IMR-90 (cell line): ENCODE data around the gene CD248. TPM values are rescaled to one million over a fixed set of nuclear protein-coding genes. Genes with fewer than 3 reads are reported as not detected.

ENCODE experiments used
- ATAC-seq: fragments of 200-7000 bp; cut with Tn5 transposase; 2 replicates; pipeline ENCODE4 v1.9.1; 2020; ENCODE audit warnings: low read depth, mild to moderate bottlenecking, moderate library complexity
- BruUV-seq: library from RNA; stranded (reverse); fragments of 400-500 nt; replicated peaks from 2 replicates; lab custom pipeline; 2021; lab: Mats Ljungman, UMichigan
- CTCF ChIA-PET: fragments of 300-600 bp; formaldehyde crosslinking; extraction: SDS; loops from one replicate; lab custom pipeline; 2021; ENCODE audit warnings: antibody characterized with exemption; lab: Yijun Ruan, JAX
- POLR2A ChIA-PET: fragments of 300-600 bp; sonication (Branson Sonifier 250); formaldehyde crosslinking; loops from one replicate; lab custom pipeline; 2022; ENCODE audit warnings: antibody characterized with exemption; ENCODE audit not compliant: unreplicated experiment; lab: Charles Lee
- DNase-seq: peaks from one replicate; pipeline ENCODE4 v3.0.0; 2013
- H2AFZ ChIP-seq: replicated peaks from 2 replicates; pipeline ENCODE3; 2013; ENCODE audit warnings: low read length, mild to moderate bottlenecking; ENCODE audit not compliant: poor library complexity
- H2AK5ac ChIP-seq: 2 replicates; pipeline ENCODE4 v1.6.1; 2013; ENCODE audit warnings: low read depth, low read length, inconsistent platforms
- H2AK9ac ChIP-seq: replicated peaks from 2 replicates; pipeline ENCODE3; 2013; ENCODE audit warnings: mild to moderate bottlenecking, low read depth, low read length, moderate library complexity; ENCODE audit not compliant: poor library complexity
- H2BK120ac ChIP-seq: 2 replicates; pipeline ENCODE4 v1.6.1; 2013; ENCODE audit warnings: low read depth, low read length, inconsistent platforms
- H2BK15ac ChIP-seq: 3 replicates; pipeline ENCODE4 v1.6.1; 2013; ENCODE audit warnings: low read depth, low read length, inconsistent platforms
- H2BK20ac ChIP-seq: 2 replicates; pipeline ENCODE4 v1.6.1; 2013; ENCODE audit warnings: low read depth, mild to moderate bottlenecking, inconsistent platforms, low read length, moderate library complexity
- H2BK5ac ChIP-seq: 2 replicates; pipeline ENCODE4 v1.6.1; 2013; ENCODE audit warnings: mild to moderate bottlenecking, low read depth, low read length, inconsistent platforms; ENCODE audit not compliant: poor library complexity, severe bottlenecking
- H3K14ac ChIP-seq: replicated peaks from 2 replicates; pipeline ENCODE4 v1.6.1; 2013; ENCODE audit warnings: low read depth, low read length, inconsistent platforms
- H3K18ac ChIP-seq: 2 replicates; pipeline ENCODE4 v1.6.1; 2013; ENCODE audit warnings: low read depth, low read length, control low read depth
- H3K23ac ChIP-seq: 2 replicates; pipeline ENCODE4 v1.6.1; 2013; ENCODE audit warnings: low read depth, low read length, inconsistent platforms
- H3K27ac ChIP-seq: 2 replicates; pipeline ENCODE4 v1.5.1; 2013; ENCODE audit warnings: mild to moderate bottlenecking, control low read depth, low read length; ENCODE audit not compliant: insufficient read depth
- H3K27me3 ChIP-seq: 2 replicates; pipeline ENCODE4 v1.6.1; 2013; ENCODE audit warnings: low read length; ENCODE audit not compliant: control insufficient read depth, insufficient read depth
- H3K36me3 ChIP-seq: 2 replicates; pipeline ENCODE4 v1.6.1; 2013; ENCODE audit warnings: low read length, mixed read lengths; ENCODE audit not compliant: control insufficient read depth, insufficient read depth
- H3K4ac ChIP-seq: 2 replicates; pipeline ENCODE4 v1.6.1; 2013; ENCODE audit warnings: low read depth, low read length, inconsistent platforms
- H3K4me1 ChIP-seq: 2 replicates; pipeline ENCODE4 v1.6.1; 2013; ENCODE audit warnings: low read length, mixed read lengths; ENCODE audit not compliant: control insufficient read depth, insufficient read depth
- H3K4me2 ChIP-seq: 2 replicates; pipeline ENCODE4 v1.6.1; 2013; ENCODE audit warnings: low read depth, mild to moderate bottlenecking, control low read depth, low read length, moderate library complexity
- H3K4me3 ChIP-seq: 2 replicates; pipeline ENCODE4 v1.5.1; 2013; ENCODE audit warnings: low read depth, mild to moderate bottlenecking, control low read depth, low read length, moderate library complexity; ENCODE audit not compliant: insufficient read depth
- H3K56ac ChIP-seq: 2 replicates; pipeline ENCODE4 v1.6.1; 2013; ENCODE audit warnings: low read length, inconsistent platforms; ENCODE audit not compliant: insufficient read depth; ENCODE audit errors: extremely low read depth
- H3K79me1 ChIP-seq, 2 experiments: 2 replicates each; pipeline ENCODE4 v1.6.1; 2013; ENCODE audit warnings: low read length in 2 of 2, inconsistent platforms in 1 of 2, low read depth in 1 of 2
- H3K9ac ChIP-seq: 2 replicates; pipeline ENCODE4 v1.6.1; 2013; ENCODE audit warnings: low read depth, low read length, control low read depth
- H3K9me1 ChIP-seq: 2 replicates; pipeline ENCODE4 v1.6.1; 2013; ENCODE audit warnings: low read length, inconsistent platforms; ENCODE audit not compliant: insufficient read depth
- H3K9me3 ChIP-seq: 2 replicates; pipeline ENCODE4 v1.6.1; 2013; ENCODE audit warnings: low read length; ENCODE audit not compliant: control insufficient read depth, insufficient read depth
- H4K20me1 ChIP-seq: 2 replicates; pipeline ENCODE4 v1.6.1; 2013; ENCODE audit warnings: low read length, inconsistent platforms; ENCODE audit not compliant: insufficient read depth
- H4K5ac ChIP-seq: 2 replicates; pipeline ENCODE4 v1.6.1; 2013; ENCODE audit warnings: mild to moderate bottlenecking, low read depth, low read length, control low read depth
- H4K8ac ChIP-seq, 2 experiments: 2 replicates each; pipeline ENCODE4 v1.6.1; 2013; ENCODE audit warnings: low read depth in 2 of 2, low read length in 2 of 2, control low read depth in 1 of 2, inconsistent platforms in 1 of 2
- H4K91ac ChIP-seq: 2 replicates; pipeline ENCODE4 v1.6.1; 2013; ENCODE audit warnings: low read depth, low read length, inconsistent platforms; ENCODE audit not compliant: insufficient read depth
- BHLHE40 ChIP-seq: fragments of 150-350 bp; IDR thresholded peaks from 2 replicates; pipeline ENCODE4 v1.6.1; 2016; ENCODE audit warnings: mild to moderate bottlenecking, low read depth, low read length
- CEBPB ChIP-seq: IDR thresholded peaks from 2 replicates; pipeline ENCODE4 v1.6.1; 2012; ENCODE audit warnings: low read depth, low read length, improper control_type of control experiment
- CHD1 ChIP-seq: IDR thresholded peaks from 2 replicates; pipeline ENCODE4 v1.6.1; 2012; ENCODE audit warnings: low read depth, low read length, improper control_type of control experiment
- MAFK ChIP-seq: IDR thresholded peaks from 2 replicates; pipeline ENCODE4 v1.6.1; 2012; ENCODE audit warnings: low read depth, low read length, improper control_type of control experiment
- MXI1 ChIP-seq: IDR thresholded peaks from 2 replicates; pipeline ENCODE4 v1.6.1; 2012; ENCODE audit warnings: low read depth, mild to moderate bottlenecking, low read length, moderate library complexity, borderline replicate concordance
- NFE2L2 ChIP-seq: fragments of 150-350 bp; IDR thresholded peaks from 2 replicates; pipeline ENCODE4 v1.6.1; 2016; ENCODE audit warnings: low read depth, mild to moderate bottlenecking, low read length
- POLR2A ChIP-seq: IDR thresholded peaks from 2 replicates; pipeline ENCODE4 v1.6.1; 2012; ENCODE audit warnings: mild to moderate bottlenecking, low read depth, low read length
- RAD21 ChIP-seq: IDR thresholded peaks from 2 replicates; pipeline ENCODE4 v1.6.1; 2012; ENCODE audit warnings: low read length, improper control_type of control experiment
- RFX5 ChIP-seq: IDR thresholded peaks from 2 replicates; pipeline ENCODE4 v1.8.0; 2012; ENCODE audit warnings: low read depth, mild to moderate bottlenecking, low read length, moderate library complexity
- SMC3 ChIP-seq: fragments of 150-350 bp; IDR thresholded peaks from 2 replicates; pipeline ENCODE4 v1.6.1; 2016; ENCODE audit warnings: low read depth, mild to moderate bottlenecking, antibody characterized with exemption, low read length, moderate library complexity
- WGBS, 2 experiments: methylation state at CpG; one replicate each; pipeline versions ENCODE4 v1.1.5 to v1.1.7; 2013; ENCODE audit warnings: missing lambda C conversion rate in 2 of 2; ENCODE audit not compliant: insufficient read length in 1 of 2; ENCODE audit errors: extremely low coverage in 2 of 2; 5-methylcytosine and 5-hydroxymethylcytosine counted together
- dilution Hi-C: fragments of 300-500 bp; cut with HindIII; formaldehyde crosslinking; loops from one replicate; pipeline ENCODE4 v1.14.3; 2018; ENCODE audit warnings: low sequenced_read_pairs; ENCODE audit not compliant: unreplicated experiment
- in situ Hi-C: fragments of 300-500 bp; cut with MboI; formaldehyde crosslinking; loops from 3 replicates; pipeline ENCODE4 v1.14.3; 2019; ENCODE audit warnings: low sequenced_read_pairs, inconsistent platforms, mixed read lengths
- intact Hi-C: fragments of 100-400 bp; cut with micrococcal nuclease; formaldehyde crosslinking; loops from 2 replicates; pipeline ENCODE4 v1.10.0; 2022
- polyA plus RNA-seq, 3 experiments: library from polyadenylated mRNA; depleted of rRNA; stranded (reverse); fragments of >200 nt; gene quantifications; 2 replicates each; pipeline ENCODE4 v1.2.3, GENCODE V29; 2012; ENCODE audit warnings: low replicate concordance in 1 of 3
- total RNA-seq: library from RNA; depleted of rRNA; stranded (reverse); fragments of >200 nt; gene quantifications from 2 replicates; pipeline ENCODE4 v1.2.3, GENCODE V29; 2012
- TF ChIP-seq, protein P1 (sequence below): fragments of 150-350 bp; IDR thresholded peaks from 2 replicates; pipeline ENCODE4 v1.6.1; 2016; ENCODE audit warnings: low read depth, mild to moderate bottlenecking, low read length, moderate library complexity, borderline replicate concordance
- TF ChIP-seq, protein P2 (sequence below): fragments of 150-350 bp; IDR thresholded peaks from 2 replicates; pipeline ENCODE4 v1.6.1; 2017; ENCODE audit warnings: mild to moderate bottlenecking, antibody characterized with exemption, low read length, low read depth
- TF ChIP-seq, protein P3 (sequence below): conservative IDR thresholded peaks from 2 replicates; pipeline ENCODE4 v1.5.1; 2012; ENCODE audit warnings: mild to moderate bottlenecking, low read depth, low read length, improper control_type of control experiment

CD248 gene
- total and polyA plus RNA-seq, 2 of the 4 experiments (the other 2 are of a cell fraction): 19.5 to 223 TPM

DNA sequence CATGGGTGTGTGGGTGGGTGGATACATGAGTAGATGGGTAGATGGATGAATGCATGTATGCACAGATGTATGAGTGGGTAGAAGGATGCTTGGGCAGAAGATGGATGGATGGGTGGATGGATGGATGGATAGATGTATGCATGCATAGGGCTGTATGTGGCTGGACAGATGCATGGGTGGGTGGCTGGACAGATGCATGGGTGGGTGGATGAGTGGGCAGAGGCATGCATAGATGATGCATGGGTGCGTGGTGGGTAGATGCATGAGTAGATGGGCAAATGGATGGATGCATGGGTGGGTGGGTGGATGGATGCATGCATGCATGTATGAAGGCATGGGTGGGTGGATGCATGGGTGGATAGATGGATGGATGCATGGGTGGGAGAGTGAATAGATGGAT lies 6.8 kb upstream of the CD248 start:
- H2BK20ac ChIP-seq: no peak overlapping the region
- in situ Hi-C loops: no loop called here

More for the DNA sequence above, 6.8 kb upstream of the CD248 start:
- 89% methylated on average over 1 of the region's 1 CpG; no CpG with 5 or more reads in 1 of the 2 experiments for WGBS, 2 experiments
- peak overlapping the region; percentile 13; the same call in 1 of the 2 replicates for H3K4ac ChIP-seq
- no peak overlapping the region for H3K18ac ChIP-seq
- no peak overlapping the region for H3K14ac ChIP-seq
- no peak overlapping the region for H2BK120ac ChIP-seq
- CTCF ChIA-PET: no interaction called here
- peak overlapping the region; percentile 98; the same call in 1 of the 2 replicates for H2AK5ac ChIP-seq
- no peak overlapping the region for H2BK5ac ChIP-seq
- no peaks in the 10 kb centered on the region for H3K9me3 ChIP-seq
- H2BK15ac ChIP-seq: no peak overlapping the region
- TF ChIP-seq RAD21: no peak
- TF ChIP-seq MAFK: no peak
- TF ChIP-seq NFE2L2: no peak
- no peak for TF ChIP-seq MXI1
- no peak for TF ChIP-seq CEBPB
- no peak for TF ChIP-seq SMC3
- TF ChIP-seq, protein P1, sequence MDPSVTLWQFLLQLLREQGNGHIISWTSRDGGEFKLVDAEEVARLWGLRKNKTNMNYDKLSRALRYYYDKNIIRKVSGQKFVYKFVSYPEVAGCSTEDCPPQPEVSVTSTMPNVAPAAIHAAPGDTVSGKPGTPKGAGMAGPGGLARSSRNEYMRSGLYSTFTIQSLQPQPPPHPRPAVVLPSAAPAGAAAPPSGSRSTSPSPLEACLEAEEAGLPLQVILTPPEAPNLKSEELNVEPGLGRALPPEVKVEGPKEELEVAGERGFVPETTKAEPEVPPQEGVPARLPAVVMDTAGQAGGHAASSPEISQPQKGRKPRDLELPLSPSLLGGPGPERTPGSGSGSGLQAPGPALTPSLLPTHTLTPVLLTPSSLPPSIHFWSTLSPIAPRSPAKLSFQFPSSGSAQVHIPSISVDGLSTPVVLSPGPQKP: no peak
- no peak for TF ChIP-seq BHLHE40
- TF ChIP-seq POLR2A: no peak
- TF ChIP-seq, protein P2, sequence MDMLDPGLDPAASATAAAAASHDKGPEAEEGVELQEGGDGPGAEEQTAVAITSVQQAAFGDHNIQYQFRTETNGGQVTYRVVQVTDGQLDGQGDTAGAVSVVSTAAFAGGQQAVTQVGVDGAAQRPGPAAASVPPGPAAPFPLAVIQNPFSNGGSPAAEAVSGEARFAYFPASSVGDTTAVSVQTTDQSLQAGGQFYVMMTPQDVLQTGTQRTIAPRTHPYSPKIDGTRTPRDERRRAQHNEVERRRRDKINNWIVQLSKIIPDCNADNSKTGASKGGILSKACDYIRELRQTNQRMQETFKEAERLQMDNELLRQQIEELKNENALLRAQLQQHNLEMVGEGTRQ: no peak
- TF ChIP-seq CHD1: no peak
- TF ChIP-seq, protein P3, sequence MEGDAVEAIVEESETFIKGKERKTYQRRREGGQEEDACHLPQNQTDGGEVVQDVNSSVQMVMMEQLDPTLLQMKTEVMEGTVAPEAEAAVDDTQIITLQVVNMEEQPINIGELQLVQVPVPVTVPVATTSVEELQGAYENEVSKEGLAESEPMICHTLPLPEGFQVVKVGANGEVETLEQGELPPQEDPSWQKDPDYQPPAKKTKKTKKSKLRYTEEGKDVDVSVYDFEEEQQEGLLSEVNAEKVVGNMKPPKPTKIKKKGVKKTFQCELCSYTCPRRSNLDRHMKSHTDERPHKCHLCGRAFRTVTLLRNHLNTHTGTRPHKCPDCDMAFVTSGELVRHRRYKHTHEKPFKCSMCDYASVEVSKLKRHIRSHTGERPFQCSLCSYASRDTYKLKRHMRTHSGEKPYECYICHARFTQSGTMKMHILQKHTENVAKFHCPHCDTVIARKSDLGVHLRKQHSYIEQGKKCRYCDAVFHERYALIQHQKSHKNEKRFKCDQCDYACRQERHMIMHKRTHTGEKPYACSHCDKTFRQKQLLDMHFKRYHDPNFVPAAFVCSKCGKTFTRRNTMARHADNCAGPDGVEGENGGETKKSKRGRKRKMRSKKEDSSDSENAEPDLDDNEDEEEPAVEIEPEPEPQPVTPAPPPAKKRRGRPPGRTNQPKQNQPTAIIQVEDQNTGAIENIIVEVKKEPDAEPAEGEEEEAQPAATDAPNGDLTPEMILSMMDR: no peak
- no peak for TF ChIP-seq RFX5
- no peak overlapping the region for H4K91ac ChIP-seq
- H3K9me1 ChIP-seq: peaks cover 35% of the 10 kb centered on the region
- peaks cover 46% of the 10 kb centered on the region for H3K4me1 ChIP-seq
- intact Hi-C loops (no loop called here), dilution Hi-C loops (no loop called here)
- H3K4me3 ChIP-seq: no peak overlapping the region
- no peak for ATAC-seq
- no peak overlapping the region; the same call in 1 of the 2 replicates for H3K23ac ChIP-seq
- H3K9ac ChIP-seq: no peak overlapping the region
- H3K36me3 ChIP-seq: no peaks in the 10 kb centered on the region
- H3K56ac ChIP-seq: no peak overlapping the region
- no peak overlapping the region for H4K5ac ChIP-seq
- H2AFZ ChIP-seq: peak overlapping the region; percentile 63
- peak overlapping the region; percentile 1 for H2AK9ac ChIP-seq
- no peaks in the 10 kb centered on the region for H4K20me1 ChIP-seq
- POLR2A ChIA-PET: no interaction called here
- no peak overlapping the region for H3K27ac ChIP-seq
- H3K27me3 ChIP-seq: no peaks in the 10 kb centered on the region
- DNase-seq: no peak
- H3K4me2 ChIP-seq: no peak overlapping the region
- peaks cover 0 to 39% of the 10 kb centered on the region in 2 experiments; a peak in 3 of 4 replicates for H3K79me1 ChIP-seq
- no TSS peak for BruUV-seq
- H4K8ac ChIP-seq: no peak overlapping the region
